A549 (cell line): ENCODE measurements around the gene ABLIM3.

Experiments
- BHLHE40 ChIP-seq: IDR thresholded peaks from 2 replicates; pipeline ENCODE4 v1.6.1; 2012; ENCODE audit warnings: low read depth, low read length, inconsistent platforms
- CTCF ChIP-seq: fragments of >200 bp; sonication (Bioruptor Twin); formaldehyde crosslinking; IDR thresholded peaks from 3 replicates; pipeline ENCODE4 v1.5.1; 2016
- ESRRA ChIP-seq: fragments of 150-350 bp; IDR thresholded peaks from 2 replicates; pipeline ENCODE4 v1.6.1; 2014; ENCODE audit warnings: mild to moderate bottlenecking, low read length, borderline replicate concordance
- HDAC2 ChIP-seq: fragments of 200-600 bp; sonication (generic); IDR thresholded peaks from 2 replicates; pipeline ENCODE4 v1.6.1; 2016
- POLR2A ChIP-seq: IDR thresholded peaks from 2 replicates; pipeline ENCODE4 v1.6.1; 2012; ENCODE audit warnings: mild to moderate bottlenecking, low read length
- POLR2AphosphoS2 ChIP-seq: conservative IDR thresholded peaks from 2 replicates; pipeline ENCODE4 v1.6.1; 2012; ENCODE audit warnings: low read length, improper control_type of control experiment, inconsistent platforms
- RFX5 ChIP-seq: fragments of 450-650 bp; IDR thresholded peaks from 2 replicates; pipeline ENCODE4 v1.7.1; 2014; ENCODE audit warnings: antibody characterized with exemption, mild to moderate bottlenecking, moderate library complexity
- ZSCAN20 ChIP-seq: fragments of 250-450 bp; sonication (Bioruptor Pico); IDR thresholded peaks from 2 replicates; pipeline ENCODE4 v1.8.0; 2022; ENCODE audit warnings: mild to moderate bottlenecking, moderate library complexity
- TF ChIP-seq, protein P1 (sequence below): IDR thresholded peaks from 2 replicates; pipeline ENCODE4 v1.6.1; 2012

DNA sequence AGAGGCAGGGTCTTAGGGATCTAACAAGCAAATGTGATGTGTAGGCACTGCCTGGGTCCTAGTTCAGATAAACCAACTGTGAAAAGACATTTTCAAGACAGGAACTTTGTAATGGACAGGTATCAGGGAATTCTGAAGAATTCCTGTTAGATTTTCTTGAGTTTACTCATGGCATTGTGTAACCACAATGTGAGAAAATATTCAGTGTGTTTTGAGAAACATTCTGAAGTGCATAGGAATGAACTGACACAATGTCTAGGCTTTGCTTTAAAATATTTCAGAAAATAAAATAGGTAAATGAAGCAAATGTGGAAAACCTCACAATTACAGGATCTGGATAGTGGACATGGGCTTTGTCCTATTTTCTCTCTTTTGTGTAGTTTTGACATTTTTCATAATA is 115.2 kb downstream of the ABLIM3 start:
- TF ChIP-seq CTCF (no peak), BHLHE40 (no peak), ESRRA (no peak), POLR2A (no peak), RFX5 (no peak), HDAC2 (no peak), ZSCAN20 (CRISPR knock-in tag) (no peak), POLR2AphosphoS2 (no peak)
- TF ChIP-seq, protein P1, sequence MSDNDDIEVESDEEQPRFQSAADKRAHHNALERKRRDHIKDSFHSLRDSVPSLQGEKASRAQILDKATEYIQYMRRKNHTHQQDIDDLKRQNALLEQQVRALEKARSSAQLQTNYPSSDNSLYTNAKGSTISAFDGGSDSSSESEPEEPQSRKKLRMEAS, result no peak
